Lower lobe of right lung (tissue), 2 donors: Measurements from ENCODE around the gene ACYP1. TPM values are rescaled to one million over a fixed set of nuclear protein-coding genes. Genes with fewer than 3 reads are reported as not detected.
A peak's percentile ranks its signal among the peaks of the same experiment; 100 is the strongest.

Experiments
- ATAC-seq, 2 donors: fragments of 200-7000 bp; cut with Tn5 transposase; one replicate each; pipeline ENCODE4 v1.9.1; 2020 to 2022; ENCODE audit warnings: mild to moderate bottlenecking in 2 of 2, moderate library complexity in 2 of 2
- DNase-seq: peaks from one replicate; pipeline ENCODE4 v3.0.0-alpha.2; 2020
- H3K27ac ChIP-seq: fragments of 200-600 bp; one replicate; pipeline ENCODE4 v1.8.0; 2022
- H3K27me3 ChIP-seq: fragments of 200-600 bp; one replicate; pipeline ENCODE4 v1.8.0; 2022; ENCODE audit warnings: low read depth
- H3K36me3 ChIP-seq: fragments of 200-600 bp; one replicate; pipeline ENCODE4 v1.8.0; 2022; ENCODE audit warnings: mild to moderate bottlenecking
- H3K4me1 ChIP-seq: fragments of 200-600 bp; one replicate; pipeline ENCODE4 v1.8.0; 2022
- H3K4me3 ChIP-seq: fragments of 200-600 bp; one replicate; pipeline ENCODE4 v1.8.0; 2022; ENCODE audit warnings: mild to moderate bottlenecking
- H3K9me3 ChIP-seq: fragments of 200-600 bp; one replicate; pipeline ENCODE4 v1.8.0; 2022
- intact Hi-C: fragments of 100-400 bp; cut with DNase I; formaldehyde crosslinking; loops from one replicate; pipeline ENCODE4 v1.11.0; 2022
- total RNA-seq: library from RNA; stranded (reverse); fragmentation: NEBNext Ultra II Directional; extraction: Animal tissue kit (Norgen Biotek cat#: 25700); gene quantifications from one replicate; pipeline ENCODE4 v1.2.1, GENCODE V29; 2021
- TF ChIP-seq, protein P1 (sequence below): fragments of 200-600 bp; IDR thresholded peaks from one replicate; pipeline ENCODE4 v1.8.0; 2022; ENCODE audit warnings: antibody characterized with exemption, mild to moderate bottlenecking
- donor health status: DM: no; HTN: yes; CAD: no; lungs with severe emphysema.

Gene ACYP1
- total RNA-seq, 1 donor from 2014 or later: 19.7 TPM

GRCh38 chr14:75013290-75013689, 50.5 kb downstream of the ACYP1 start:
- ATAC-seq: peak in 1 of 2 donors; percentile 27
- Histone ChIP-seq H3K36me3 (peaks cover 96% of the 10 kb centered on the region), H3K27me3 (no peaks in the 10 kb centered on the region), H3K9me3 (no peaks in the 10 kb centered on the region), H3K27ac (no peak overlapping the region), H3K4me1 (peaks cover 6% of the 10 kb centered on the region), H3K4me3 (no peak overlapping the region)
- intact Hi-C loops: no loop called here
- no peak for DNase-seq
- TF ChIP-seq, protein P1, sequence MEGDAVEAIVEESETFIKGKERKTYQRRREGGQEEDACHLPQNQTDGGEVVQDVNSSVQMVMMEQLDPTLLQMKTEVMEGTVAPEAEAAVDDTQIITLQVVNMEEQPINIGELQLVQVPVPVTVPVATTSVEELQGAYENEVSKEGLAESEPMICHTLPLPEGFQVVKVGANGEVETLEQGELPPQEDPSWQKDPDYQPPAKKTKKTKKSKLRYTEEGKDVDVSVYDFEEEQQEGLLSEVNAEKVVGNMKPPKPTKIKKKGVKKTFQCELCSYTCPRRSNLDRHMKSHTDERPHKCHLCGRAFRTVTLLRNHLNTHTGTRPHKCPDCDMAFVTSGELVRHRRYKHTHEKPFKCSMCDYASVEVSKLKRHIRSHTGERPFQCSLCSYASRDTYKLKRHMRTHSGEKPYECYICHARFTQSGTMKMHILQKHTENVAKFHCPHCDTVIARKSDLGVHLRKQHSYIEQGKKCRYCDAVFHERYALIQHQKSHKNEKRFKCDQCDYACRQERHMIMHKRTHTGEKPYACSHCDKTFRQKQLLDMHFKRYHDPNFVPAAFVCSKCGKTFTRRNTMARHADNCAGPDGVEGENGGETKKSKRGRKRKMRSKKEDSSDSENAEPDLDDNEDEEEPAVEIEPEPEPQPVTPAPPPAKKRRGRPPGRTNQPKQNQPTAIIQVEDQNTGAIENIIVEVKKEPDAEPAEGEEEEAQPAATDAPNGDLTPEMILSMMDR: no peak

- no peak for ATAC-seq
- TF ChIP-seq, protein P1: no peak
- H3K36me3 ChIP-seq: peaks cover 96% of the 10 kb centered on the region
- peaks cover 6% of the 10 kb centered on the region for H3K4me1 ChIP-seq
- no peaks in the 10 kb centered on the region for H3K27me3 ChIP-seq
- H3K4me3 ChIP-seq: no peak overlapping the region
- intact Hi-C loops: no loop called here
- no peaks in the 10 kb centered on the region for H3K9me3 ChIP-seq
- DNase-seq: no peak
- no peak overlapping the region for H3K27ac ChIP-seq
Observed at GRCh38 chr14:75011356-75011994, 52.3 kb downstream of the ACYP1 start.

DNA sequence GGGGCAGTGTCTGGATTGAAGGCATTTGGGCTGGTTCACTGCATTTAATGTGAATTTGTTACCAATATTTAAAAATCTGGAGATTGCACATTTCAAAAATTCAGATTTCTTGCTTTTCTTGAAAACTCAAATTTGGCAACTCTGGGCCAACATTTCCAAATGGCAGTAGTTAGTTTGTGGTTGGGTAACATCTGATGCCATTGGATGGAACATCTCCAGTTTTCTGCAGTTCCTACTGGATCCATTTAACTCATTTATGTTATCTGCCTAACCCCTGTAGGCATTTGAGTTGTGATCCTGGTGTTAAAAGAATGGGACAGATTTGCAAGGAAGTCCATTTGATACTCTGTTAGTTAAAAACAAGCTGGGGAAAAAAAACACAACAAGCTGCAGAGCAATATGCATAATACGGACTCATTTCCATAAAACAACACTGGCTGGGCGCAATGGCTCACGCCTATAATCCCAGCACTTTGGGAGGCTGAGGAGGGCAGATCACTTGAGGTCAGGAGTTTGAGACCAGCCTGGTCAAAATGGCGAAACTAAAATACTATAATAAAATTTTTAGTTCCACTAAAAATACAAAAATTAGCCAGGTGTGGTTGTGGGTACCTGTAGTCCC, 53.2 kb downstream of the ACYP1 start:
- DNase-seq (no peak), ATAC-seq (no peak)
- no peaks in the 10 kb centered on the region for H3K9me3 ChIP-seq
- H3K4me3 ChIP-seq: no peak overlapping the region
- TF ChIP-seq, protein P1: no peak
- peaks cover 96% of the 10 kb centered on the region for H3K36me3 ChIP-seq
- intact Hi-C loops: no loop called here
- H3K27me3 ChIP-seq: no peaks in the 10 kb centered on the region
- H3K27ac ChIP-seq: no peak overlapping the region
- peaks cover 6% of the 10 kb centered on the region for H3K4me1 ChIP-seq

- ATAC-seq (no peak), DNase-seq (no peak)
- Histone ChIP-seq H3K4me3 (no peak overlapping the region), H3K27me3 (no peaks in the 10 kb centered on the region), H3K27ac (no peak overlapping the region), H3K9me3 (no peaks in the 10 kb centered on the region), H3K36me3 (peaks cover 95% of the 10 kb centered on the region), H3K4me1 (peaks cover 17% of the 10 kb centered on the region)
- TF ChIP-seq, protein P1: no peak
- intact Hi-C loops: no loop called here
Observed at GRCh38 chr14:75009176-75009575, 54.6 kb downstream of the ACYP1 start.

DNA sequence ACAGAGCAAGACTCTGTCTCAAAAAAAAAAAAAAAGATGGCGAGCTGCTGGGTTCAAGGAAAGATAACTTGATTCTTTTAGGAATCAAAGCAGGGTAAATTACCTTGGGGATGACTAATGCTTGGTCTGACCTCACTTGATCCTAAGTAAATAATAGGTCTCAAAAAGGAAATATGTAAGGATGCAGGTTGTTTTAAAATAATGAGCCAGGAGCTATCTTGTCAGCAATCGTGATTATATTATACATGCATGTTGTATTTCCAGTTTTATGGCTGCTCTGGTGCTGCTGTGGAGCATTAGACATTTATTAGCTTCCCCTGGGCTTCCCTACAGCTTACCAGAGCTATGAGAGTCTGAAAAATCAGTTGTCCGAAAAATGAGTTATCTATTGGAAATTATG, 58.5 kb downstream of the ACYP1 start:
- ATAC-seq: no peak
- Histone ChIP-seq H3K9me3 (no peaks in the 10 kb centered on the region), H3K4me1 (peaks cover 20% of the 10 kb centered on the region), H3K4me3 (no peak overlapping the region), H3K27ac (no peak overlapping the region), H3K27me3 (no peaks in the 10 kb centered on the region), H3K36me3 (peaks cover 61% of the 10 kb centered on the region)
- TF ChIP-seq, protein P1: no peak
- DNase-seq: no peak
- intact Hi-C loops: no loop called here
